ENCODE data around the gene BRAF.
"Not testable (repeated sequence)": the region's sequence is repeated elsewhere in the genome, so short reads cannot be mapped to it uniquely, and the experiment has no call there.

DNA sequence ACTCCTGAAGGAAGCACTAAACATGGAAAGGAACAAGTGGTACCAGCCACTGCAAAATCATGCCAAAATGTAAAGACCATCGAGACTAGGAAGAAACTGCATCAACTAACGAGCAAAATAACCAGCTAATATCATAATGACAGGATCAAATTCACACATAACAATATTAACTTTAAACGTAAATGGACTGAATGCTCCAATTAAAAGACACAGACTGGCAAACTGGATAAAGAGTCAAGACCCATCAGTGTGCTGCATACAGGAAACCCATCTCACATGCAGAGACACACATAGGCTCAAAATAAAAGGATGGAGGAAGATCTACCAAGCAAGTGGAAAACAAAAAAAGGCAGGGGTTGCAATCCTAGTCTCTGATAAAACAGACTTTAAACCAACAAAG lies 163.4 kb downstream of the BRAF start:
- not testable (repeated sequence) for TF ChIP-seq TOX (CRISPR knock-in tag; IDR thresholded peaks at IDR 0.05; ENCODE audit: borderline replicate concordance); ESRRG (CRISPR knock-in tag; IDR thresholded peaks at IDR 0.05); ZFP30 (CRISPR knock-in tag; IDR thresholded peaks at IDR 0.05)
